ENCODE results near the gene BBS10.

- TF ChIP-seq CTCF (conservative IDR thresholded peaks at IDR 0.05), result no peak
- TF ChIP-seq ZFX (IDR thresholded peaks at IDR 0.05), result no peak
Measured at GRCh38 chr12:76303989-76304460, 44.2 kb downstream of the BBS10 start.

Measured in C4-2B (cell line).